GM21526 (cell line): ENCODE results near the gene ZSWIM8.

Experiments used
- ATAC-seq: cut with Tn5 transposase; IDR thresholded peaks from one replicate; pipeline ENCODE4 v1.9.1; 2021; ENCODE audit warnings: moderate library complexity; ENCODE audit not compliant: unreplicated experiment, low FRiP score

ZSWIM8 gene

DNA sequence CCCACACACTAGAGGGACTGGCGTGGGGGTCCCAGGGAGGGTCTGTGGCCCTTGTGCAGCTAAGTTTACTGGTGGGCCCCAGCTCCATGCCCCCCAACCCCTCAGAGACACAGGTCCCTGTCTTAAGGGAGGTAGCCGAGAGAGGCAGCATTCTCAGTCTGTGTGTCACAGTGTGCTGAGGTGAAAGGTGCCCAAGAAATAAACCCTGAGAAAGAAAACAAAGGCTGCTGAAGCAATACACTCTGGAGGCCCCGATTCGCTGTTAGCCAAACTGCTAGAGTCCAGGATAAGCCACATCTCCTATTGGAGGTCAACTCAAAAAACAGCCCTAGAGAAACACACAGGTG lies 54.6 kb downstream of the ZSWIM8 start:
- no peak for ATAC-seq

- no peak for ATAC-seq
Observed at GRCh38 chr10:73840403-73841060, 55.1 kb downstream of the ZSWIM8 start.

GRCh38 chr10:73841061-73841421 lies 55.6 kb downstream of the ZSWIM8 start:
- ATAC-seq, result no peak

DNA sequence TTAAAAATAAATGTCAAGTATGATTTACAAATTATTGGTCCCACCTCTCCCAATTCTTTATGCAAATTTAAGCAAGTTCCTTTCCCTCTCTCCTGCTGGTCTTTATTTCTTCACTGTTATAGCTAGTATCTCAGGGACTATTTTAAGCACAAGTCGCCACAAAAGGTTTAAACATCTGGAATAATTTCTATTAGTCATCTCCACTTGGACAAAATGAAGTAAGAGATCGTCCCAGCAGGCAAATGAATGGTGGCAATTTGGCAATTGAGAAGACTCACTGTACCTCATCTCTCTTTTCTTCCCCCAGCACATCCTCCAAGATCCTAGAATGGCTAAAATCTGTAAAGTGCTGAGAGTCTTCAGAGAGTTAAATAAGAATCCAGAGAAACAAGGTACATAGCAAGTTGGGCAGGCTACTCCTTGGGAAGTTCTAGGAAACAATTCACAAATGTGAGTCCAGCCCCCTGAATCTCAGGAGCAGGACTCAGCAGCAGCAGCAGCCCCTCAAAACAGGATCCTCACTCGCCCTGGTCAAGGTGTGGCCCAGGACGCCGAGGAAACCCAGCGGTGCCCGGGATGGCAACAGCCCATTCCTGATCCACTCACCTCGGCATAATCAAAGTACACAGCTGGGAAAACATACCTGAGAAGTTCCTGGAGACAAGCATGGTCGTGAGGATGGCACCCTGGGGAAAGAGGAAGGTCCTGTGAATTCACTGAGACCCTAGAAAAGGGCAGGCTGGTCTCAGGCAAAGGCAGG lies 56.3 kb downstream of the ZSWIM8 start:
- no peak for ATAC-seq

DNA sequence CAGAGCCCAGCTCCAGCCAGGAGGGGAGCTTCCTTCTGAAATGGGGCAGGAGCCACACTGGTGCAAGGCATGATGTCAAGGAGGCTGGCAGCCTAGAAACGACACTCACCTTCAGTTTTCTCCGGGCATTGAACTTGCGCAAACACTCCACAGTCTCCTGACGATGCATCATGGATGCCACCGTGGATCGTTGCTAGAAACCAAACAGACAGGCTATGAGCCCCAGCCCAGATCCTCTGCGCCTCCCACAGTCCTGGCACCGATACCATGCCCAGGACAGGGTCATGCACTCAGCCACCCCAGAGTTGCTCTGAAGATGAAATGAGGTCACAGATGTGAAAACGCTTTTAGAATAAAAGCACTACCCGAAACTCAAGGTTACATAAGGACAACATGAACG lies 56.9 kb downstream of the ZSWIM8 start:
- ATAC-seq, result no peak

DNA sequence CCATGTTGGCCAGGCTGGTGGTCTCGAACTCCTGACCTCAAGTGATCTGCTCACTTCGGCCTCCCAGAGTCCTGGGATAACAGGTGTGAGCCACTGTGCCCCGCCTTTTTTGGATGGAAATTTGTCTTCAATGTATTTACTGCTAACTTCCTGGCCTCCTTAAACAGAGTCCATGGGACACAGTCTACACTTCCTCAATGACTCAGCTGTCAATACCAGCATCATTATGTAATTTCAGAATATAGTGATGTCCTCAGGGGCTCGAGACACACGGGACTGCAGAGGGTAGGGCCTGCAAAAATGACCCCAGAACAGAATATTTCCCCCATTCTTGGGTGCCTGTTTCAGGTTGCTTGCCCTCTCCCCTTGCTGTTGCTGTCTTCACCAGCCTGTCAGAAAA lies 57.9 kb downstream of the ZSWIM8 start:
- ATAC-seq, result no peak

- ATAC-seq, result no peak
Observed at GRCh38 chr10:73847031-73847430, 61.6 kb downstream of the ZSWIM8 start.

GRCh38 chr10:73848821-73849489 lies 63.5 kb downstream of the ZSWIM8 start:
- ATAC-seq, result no peak

DNA sequence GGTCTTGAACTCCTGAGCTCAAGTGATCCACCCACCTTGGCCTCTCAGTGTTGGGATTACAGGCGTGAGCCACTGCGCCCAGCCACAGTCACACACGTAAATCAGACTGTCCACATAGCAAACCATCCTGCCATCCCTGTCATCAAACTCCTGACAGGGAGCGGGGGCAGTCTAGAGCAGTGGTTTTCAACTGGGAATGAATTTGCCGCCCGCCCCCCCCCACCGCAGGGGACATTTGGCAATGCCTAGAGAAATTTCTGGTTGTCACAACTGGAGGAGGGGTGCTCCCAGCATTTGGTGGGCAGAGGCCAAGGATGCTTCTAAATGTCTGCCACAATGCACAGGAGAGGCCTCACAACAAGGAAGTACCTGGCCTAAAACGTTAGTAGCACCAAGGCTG lies 64.8 kb downstream of the ZSWIM8 start:
- ATAC-seq, result no peak

DNA sequence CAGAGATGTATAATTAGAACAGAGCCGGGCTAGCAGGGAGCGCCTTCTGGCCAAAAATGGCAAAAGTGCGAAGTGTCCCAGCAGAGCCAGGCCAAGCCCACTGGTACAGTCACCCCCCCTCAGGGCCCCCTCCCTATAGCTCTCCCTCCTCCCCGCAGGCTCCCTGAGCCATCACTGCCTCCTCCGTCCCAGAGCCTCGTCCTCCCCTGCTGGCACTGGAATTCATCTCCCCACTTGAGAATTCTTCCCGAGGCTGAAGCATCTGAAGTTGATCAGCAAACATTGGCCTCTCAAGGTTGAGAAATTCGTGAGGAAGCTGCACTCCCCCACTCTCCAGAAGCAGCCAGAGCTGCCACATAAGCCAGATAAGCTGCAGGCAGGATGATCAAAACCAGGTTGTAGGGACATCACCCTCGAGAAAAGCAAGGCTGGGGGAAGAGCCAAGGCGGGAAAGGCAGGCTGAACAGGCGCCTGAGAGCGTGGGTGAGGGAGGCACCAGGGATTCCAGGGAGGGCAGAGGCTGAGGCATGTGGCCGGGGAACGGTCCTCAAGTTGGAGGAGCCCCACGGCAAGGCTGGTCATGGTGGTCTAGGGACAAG lies 65.6 kb downstream of the ZSWIM8 start:
- ATAC-seq, result no peak
